Endothelial cell of umbilical vein (primary cell): ENCODE measurements around the gene GNAO1. TPM values are rescaled to one million over a fixed set of nuclear protein-coding genes. Genes with fewer than 3 reads are reported as not detected.

Source experiments
- BruUV-seq: library from RNA; stranded (reverse); fragments of 400-500 nt; replicated peaks from 2 replicates; lab custom pipeline; 2021; lab: Mats Ljungman, UMichigan
- CTCF ChIA-PET: fragments of 300-600, 350-600 bp; sonication (Branson Sonifier 250); formaldehyde crosslinking; loops from one replicate; lab custom pipeline; 2021; ENCODE audit warnings: antibody characterized with exemption, inconsistent platforms; lab: Charles Lee
- POLR2A ChIA-PET: fragments of 300-600, 350-600 bp; sonication (Branson Sonifier 250); formaldehyde crosslinking; loops from one replicate; lab custom pipeline; 2021; ENCODE audit warnings: antibody characterized with exemption, inconsistent platforms; lab: Charles Lee
- DNase-seq: peaks from one replicate; pipeline ENCODE4 v3.0.0-alpha.2; 2011; ENCODE audit warnings: low read depth, low spot score
- FAIRE-seq: peaks from 2 replicates; lab custom pipeline; 2011; peaks lifted over from hg19 to GRCh38; lab: Jason Lieb, UNC
- H2AFZ ChIP-seq: 2 replicates; pipeline ENCODE4 v1.6.0; 2012; ENCODE audit warnings: low read depth, low read length, control low read depth, inconsistent platforms
- H3K27ac ChIP-seq: 2 replicates; pipeline ENCODE4 v1.5.1; 2011; ENCODE audit warnings: low read depth, mild to moderate bottlenecking, control low read depth, low read length, moderate library complexity; ENCODE audit not compliant: insufficient read depth
- H3K27me3 ChIP-seq, 2 experiments: 2 replicates each; pipeline versions ENCODE4 v1.6.0 to v1.6.1; 2011; ENCODE audit warnings: low read length in 2 of 2, mixed read lengths in 1 of 2; ENCODE audit not compliant: control insufficient read depth in 2 of 2, insufficient read depth in 2 of 2
- H3K36me3 ChIP-seq, 2 experiments: 2 replicates in 1 of 2; 3 replicates in 1 of 2; pipeline ENCODE4 v1.5.1; 2011; ENCODE audit warnings: low read length in 2 of 2, mild to moderate bottlenecking in 1 of 2, moderate library complexity in 1 of 2; ENCODE audit not compliant: control insufficient read depth in 2 of 2, insufficient read depth in 2 of 2; ENCODE audit errors: extremely low read depth in 1 of 2
- H3K4me1 ChIP-seq: 3 replicates; pipeline ENCODE4 v1.5.1; 2011; ENCODE audit warnings: mild to moderate bottlenecking, low read length; ENCODE audit not compliant: control insufficient read depth, insufficient read depth; ENCODE audit errors: extremely low read depth
- H3K4me2 ChIP-seq: 2 replicates; pipeline ENCODE4 v1.6.1; 2011; ENCODE audit warnings: low read length, control low read depth, mixed read lengths; ENCODE audit not compliant: insufficient read depth
- H3K4me3 ChIP-seq, 3 experiments: fragments of 200-600 bp in 1 of 3; sonication (generic), shearing (Covaris generic) in 1 of 3; replicated peaks in 1 of 3; 2 replicates each; pipeline ENCODE4 v1.5.1; 2011 to 2016; ENCODE audit warnings: control low read depth in 3 of 3, low read length in 3 of 3, mild to moderate bottlenecking in 2 of 3, inconsistent platforms in 1 of 3, low read depth in 1 of 3, moderate library complexity in 1 of 3; ENCODE audit not compliant: insufficient read depth in 1 of 3
- H3K79me2 ChIP-seq: 2 replicates; pipeline ENCODE4 v1.6.0; 2012; ENCODE audit warnings: low read length, inconsistent platforms; ENCODE audit not compliant: control insufficient read depth, insufficient read depth
- H3K9ac ChIP-seq: replicated peaks from 2 replicates; pipeline ENCODE3; 2011; ENCODE audit warnings: low read length, control low read depth; ENCODE audit not compliant: insufficient read depth; ENCODE audit errors: extremely low read depth
- H3K9me1 ChIP-seq: replicated peaks from 3 replicates; pipeline ENCODE4 v1.6.0; 2011; ENCODE audit warnings: mild to moderate bottlenecking, low read length; ENCODE audit not compliant: control insufficient read depth, insufficient read depth; ENCODE audit errors: extremely low read depth
- H3K9me3 ChIP-seq: replicated peaks from 2 replicates; pipeline ENCODE4 v1.5.1; 2012; ENCODE audit warnings: low read length, inconsistent platforms; ENCODE audit not compliant: control insufficient read depth, insufficient read depth
- H4K20me1 ChIP-seq: replicated peaks from 2 replicates; pipeline ENCODE3; 2011; ENCODE audit warnings: mild to moderate bottlenecking, low read length; ENCODE audit not compliant: control insufficient read depth, insufficient read depth; ENCODE audit errors: extremely low read depth
- EZH2 ChIP-seq: IDR thresholded peaks from 2 replicates; pipeline ENCODE4 v1.6.1; 2012; ENCODE audit warnings: borderline replicate concordance, low read depth, mild to moderate bottlenecking, moderate library complexity, low read length, inconsistent platforms; ENCODE audit not compliant: severe bottlenecking
- FOS ChIP-seq: IDR thresholded peaks from 2 replicates; pipeline ENCODE4 v1.6.1; 2011; ENCODE audit warnings: mild to moderate bottlenecking, low read length, moderate library complexity, borderline replicate concordance; ENCODE audit not compliant: insufficient read depth
- GATA2 ChIP-seq: IDR thresholded peaks from 2 replicates; pipeline ENCODE4 v1.7.0; 2011; ENCODE audit warnings: low read depth, mild to moderate bottlenecking, moderate library complexity, mixed read lengths, low read length; ENCODE audit not compliant: insufficient read length, insufficient read depth
- JUN ChIP-seq: IDR thresholded peaks from 2 replicates; pipeline ENCODE4 v1.6.1; 2011; ENCODE audit warnings: borderline replicate concordance, low read depth; ENCODE audit not compliant: insufficient read length, insufficient read depth
- MYC ChIP-seq: IDR thresholded peaks from one replicate; pipeline ENCODE4 v1.6.1; 2011; ENCODE audit warnings: mild to moderate bottlenecking, low read depth, low read length
- POLR2A ChIP-seq: IDR thresholded peaks from 2 replicates; pipeline ENCODE4 v1.6.1; 2012; ENCODE audit warnings: low read depth, mild to moderate bottlenecking, control low read depth, low read length
- POLR2AphosphoS5 ChIP-seq: IDR thresholded peaks from 2 replicates; pipeline ENCODE4 v1.6.1; 2012; ENCODE audit warnings: low read depth, mild to moderate bottlenecking, control low read depth, low read length, moderate library complexity; ENCODE audit not compliant: insufficient read depth
- dilution Hi-C: fragments of 300-500 bp; cut with MboI; formaldehyde crosslinking; loops from one replicate; pipeline ENCODE4 v1.15.0; 2019; ENCODE audit warnings: low sequenced_read_pairs; ENCODE audit not compliant: extremely low pct_ligation_motif_present
- intact Hi-C: fragments of 100-400 bp; cut with micrococcal nuclease; formaldehyde crosslinking; loops from one replicate; pipeline ENCODE4 v1.10.0; 2022
- polyA plus RNA-seq, 4 experiments: library from polyadenylated mRNA; depleted of rRNA in 3 of 4; stranded (reverse) in 3 of 4; unstranded in 1 of 4; fragments of >200 nt; gene quantifications; 2 replicates each; pipeline versions ENCODE4 v1.2.1 to v1.2.3, GENCODE V29; 2011 to 2012; ENCODE audit warnings: missing spikeins in 1 of 4
- total RNA-seq: library from RNA; stranded (reverse); gene quantifications from 2 replicates; pipeline ENCODE4 v1.2.3, GENCODE V29; 2021
- TF ChIP-seq, protein P1 (sequence below), 2 donors: IDR thresholded peaks; 1 replicate in 1 of 2; 2 replicates in 1 of 2; pipeline ENCODE4 v1.5.1; 2011; ENCODE audit warnings: low read length in 2 of 2, mild to moderate bottlenecking in 2 of 2, moderate library complexity in 2 of 2, control low read depth in 1 of 2, inconsistent platforms in 1 of 2, low read depth in 1 of 2; ENCODE audit not compliant: insufficient read depth in 1 of 2; ENCODE audit errors: extremely low read depth in 1 of 2
- TF ChIP-seq, protein P2 (sequence below): IDR thresholded peaks from 2 replicates; pipeline ENCODE4 v1.6.1; 2011; ENCODE audit not compliant: insufficient read depth, insufficient read length

The GNAO1 gene
- total and polyA plus RNA-seq, 2 donors (not counting 3 experiments of a cell fraction or from before 2014, with no cell fraction given), result not detected

- no peaks in the 10 kb centered on the region for H3K36me3 ChIP-seq
- POLR2A ChIA-PET, result no interaction called here
- H3K4me2 ChIP-seq, result no peak overlapping the region
- no peak overlapping the region for H3K4me3 ChIP-seq
- H3K9me3 ChIP-seq, result no peaks in the 10 kb centered on the region
- dilution Hi-C loops (no loop called here), intact Hi-C loops (no loop called here)
- no peaks in the 10 kb centered on the region for H4K20me1 ChIP-seq
- H3K9me1 ChIP-seq, result no peaks in the 10 kb centered on the region
- FAIRE-seq, result no peak
- no peaks in the 10 kb centered on the region for H3K79me2 ChIP-seq
- CTCF ChIA-PET, result no interaction called here
- DNase-seq, result no peak
- H3K4me1 ChIP-seq, result no peaks in the 10 kb centered on the region
- H3K9ac ChIP-seq, result no peak overlapping the region
- no TSS peak for BruUV-seq
- H3K27me3 ChIP-seq, result no peaks in the 10 kb centered on the region
- H2AFZ ChIP-seq, result no peak overlapping the region
- no peak for TF ChIP-seq POLR2A
- no peak for TF ChIP-seq FOS
- H3K27ac ChIP-seq, result no peak overlapping the region
These were observed 29.6 kb upstream of the GNAO1 start for GRCh38 chr16:56161658-56162057.

DNA sequence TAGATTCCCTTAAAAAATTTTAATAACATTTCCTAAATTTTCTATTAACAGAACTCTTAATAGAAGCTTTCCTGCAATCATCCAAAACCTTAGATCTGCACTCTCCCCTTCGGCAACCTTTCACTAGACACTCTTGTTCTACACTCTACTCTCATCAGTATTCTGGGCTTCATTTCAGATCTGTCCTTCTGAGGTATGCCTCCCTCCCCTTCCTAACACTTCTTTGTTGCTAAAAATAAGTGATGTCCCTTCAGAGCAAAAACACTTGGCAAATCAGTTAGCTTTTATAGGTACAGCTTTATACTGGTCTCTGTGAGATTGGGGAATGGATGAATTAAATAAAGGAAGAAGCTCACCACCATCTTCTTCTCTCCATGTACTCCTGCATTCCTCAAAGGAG lies 28.2 kb upstream of the GNAO1 start:
- Histone ChIP-seq H3K9ac (no peak overlapping the region), H3K79me2 (no peaks in the 10 kb centered on the region), H3K4me2 (no peak overlapping the region), H3K9me1 (no peaks in the 10 kb centered on the region), H3K27ac (no peak overlapping the region), H2AFZ (no peak overlapping the region), H3K4me3 (no peak overlapping the region), H4K20me1 (no peaks in the 10 kb centered on the region), H3K36me3 (no peaks in the 10 kb centered on the region), H3K4me1 (no peaks in the 10 kb centered on the region), H3K27me3 (no peaks in the 10 kb centered on the region), H3K9me3 (no peaks in the 10 kb centered on the region)
- ChIA-PET POLR2A (no interaction called here), CTCF (no interaction called here)
- no peak for DNase-seq
- dilution Hi-C loops (no loop called here), intact Hi-C loops (no loop called here)
- TF ChIP-seq GATA2 (no peak), POLR2AphosphoS5 (no peak), JUN (no peak), MYC (no peak), EZH2 (no peak), POLR2A (no peak), FOS (no peak)
- TF ChIP-seq, protein P1, sequence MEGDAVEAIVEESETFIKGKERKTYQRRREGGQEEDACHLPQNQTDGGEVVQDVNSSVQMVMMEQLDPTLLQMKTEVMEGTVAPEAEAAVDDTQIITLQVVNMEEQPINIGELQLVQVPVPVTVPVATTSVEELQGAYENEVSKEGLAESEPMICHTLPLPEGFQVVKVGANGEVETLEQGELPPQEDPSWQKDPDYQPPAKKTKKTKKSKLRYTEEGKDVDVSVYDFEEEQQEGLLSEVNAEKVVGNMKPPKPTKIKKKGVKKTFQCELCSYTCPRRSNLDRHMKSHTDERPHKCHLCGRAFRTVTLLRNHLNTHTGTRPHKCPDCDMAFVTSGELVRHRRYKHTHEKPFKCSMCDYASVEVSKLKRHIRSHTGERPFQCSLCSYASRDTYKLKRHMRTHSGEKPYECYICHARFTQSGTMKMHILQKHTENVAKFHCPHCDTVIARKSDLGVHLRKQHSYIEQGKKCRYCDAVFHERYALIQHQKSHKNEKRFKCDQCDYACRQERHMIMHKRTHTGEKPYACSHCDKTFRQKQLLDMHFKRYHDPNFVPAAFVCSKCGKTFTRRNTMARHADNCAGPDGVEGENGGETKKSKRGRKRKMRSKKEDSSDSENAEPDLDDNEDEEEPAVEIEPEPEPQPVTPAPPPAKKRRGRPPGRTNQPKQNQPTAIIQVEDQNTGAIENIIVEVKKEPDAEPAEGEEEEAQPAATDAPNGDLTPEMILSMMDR (IDR thresholded peaks at IDR 0.05; ENCODE audit: extremely low read depth in 1 of 2, insufficient read depth in 1 of 2, low read depth in 1 of 2, low read length in 2 of 2), result no peak
- TF ChIP-seq, protein P2, sequence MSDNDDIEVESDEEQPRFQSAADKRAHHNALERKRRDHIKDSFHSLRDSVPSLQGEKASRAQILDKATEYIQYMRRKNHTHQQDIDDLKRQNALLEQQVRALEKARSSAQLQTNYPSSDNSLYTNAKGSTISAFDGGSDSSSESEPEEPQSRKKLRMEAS, result no peak
- no TSS peak for BruUV-seq
- no peak for FAIRE-seq
